Lower leg skin (tissue), 4 donors: ENCODE data around the gene TMEM147. TPM values are rescaled to one million over a fixed set of nuclear protein-coding genes. Genes with fewer than 3 reads are reported as not detected.

Source experiments
- DNase-seq, 2 donors: peaks; one replicate each; pipeline ENCODE4 v3.0.0-alpha.2; 2019; ENCODE audit warnings: low spot score in 2 of 2
- H3K4me3 ChIP-seq: fragments of 200-600 bp; sonication (generic); 2 replicates; pipeline ENCODE4 v1.5.1; 2017; ENCODE audit warnings: mild to moderate bottlenecking, low read depth; ENCODE audit not compliant: poor library complexity, severe bottlenecking
- CTCF ChIP-seq, 3 donors: fragments of 450-650 bp; IDR thresholded peaks; one replicate each; pipeline ENCODE4 v1.5.1; 2016; ENCODE audit warnings: antibody characterized with exemption in 3 of 3, mild to moderate bottlenecking in 3 of 3, moderate library complexity in 2 of 3
- POLR2A ChIP-seq, 2 donors: fragments of 450-650 bp; IDR thresholded peaks; one replicate each; pipeline ENCODE4 v1.6.1; 2016 to 2017; ENCODE audit warnings: antibody characterized with exemption in 2 of 2, mild to moderate bottlenecking in 1 of 2, moderate library complexity in 1 of 2
- WGBS, 2 donors: methylation state at CpG; one replicate each; pipeline ENCODE4 v1.1.5; 2018; 5-methylcytosine and 5-hydroxymethylcytosine counted together
- intact Hi-C: fragments of 100-400 bp; cut with DNase I; formaldehyde crosslinking; loops from one replicate; pipeline ENCODE4 v1.15.0; 2023; ENCODE audit warnings: low total_unique reads
- total RNA-seq, 4 donors: library from RNA; depleted of rRNA; stranded (reverse); fragments of >200 nt; gene quantifications; one replicate each; pipeline ENCODE4 v1.1.0, GENCODE V29; 2016

Gene TMEM147
- total RNA-seq, 4 donors from 2014 or later, result 102 to 158 (median 130) TPM

- TF ChIP-seq POLR2A (IDR thresholded peaks at IDR 0.05) (no peak), CTCF (IDR thresholded peaks at IDR 0.05) (peak in 1 of 3 donors; percentile 56)
- 69 to 72% methylated on average over 13 of the region's 13 CpGs for WGBS, 2 donors
- no peak overlapping the region for H3K4me3 ChIP-seq
- DNase-seq, result no peak
- intact Hi-C loops, result no loop called here
These were observed 7.3 kb downstream of the TMEM147 start for GRCh38 chr19:35552534-35553384.

- 72 to 79% methylated on average over 14 of the region's 14 CpGs for WGBS, 2 donors
- no peak for TF ChIP-seq CTCF (IDR thresholded peaks at IDR 0.05)
- H3K4me3 ChIP-seq, result no peak overlapping the region
- intact Hi-C loops, result no loop called here
- DNase-seq, result no peak
These were observed 8.1 kb downstream of the TMEM147 start for GRCh38 chr19:35553385-35554000.

- TF ChIP-seq CTCF (IDR thresholded peaks at IDR 0.05) (no peak), POLR2A (IDR thresholded peaks at IDR 0.05) (no peak)
- no peak overlapping the region for H3K4me3 ChIP-seq
- intact Hi-C loops, result no loop called here
- 58 to 72% methylated on average over 5 of the region's 5 CpGs for WGBS, 2 donors
- no peak for DNase-seq
These were observed 8.7 kb downstream of the TMEM147 start for GRCh38 chr19:35554076-35554475.

- WGBS, 2 donors, result 71 to 76% methylated on average over 26 to 30 of the region's 30 CpGs
These were observed 10.0 kb downstream of the TMEM147 start for GRCh38 chr19:35555301-35556005.

More at GRCh38 chr19:35555301-35556005, 10.0 kb downstream of the TMEM147 start:
- intact Hi-C loops, result no loop called here
- no peak for DNase-seq
- no peak overlapping the region for H3K4me3 ChIP-seq
- TF ChIP-seq CTCF (IDR thresholded peaks at IDR 0.05), result no peak
- no peak for TF ChIP-seq POLR2A (IDR thresholded peaks at IDR 0.05)
